GM18868 (cell line): ENCODE results near the gene SMLR1.
"Not testable (repeated sequence)": the region's sequence is repeated elsewhere in the genome, so short reads cannot be mapped to it uniquely, and the experiment has no call there.

ENCODE experiments used
- ATAC-seq: cut with Tn5 transposase; IDR thresholded peaks from one replicate; pipeline ENCODE4 v1.9.1; 2021; ENCODE audit warnings: mild to moderate bottlenecking, moderate library complexity; ENCODE audit not compliant: unreplicated experiment

The SMLR1 gene

GRCh38 chr6:130827247-130828149 lies at the start of gene SMLR1:
Gene SMLR1, plus strand, starts transcription at chr6:130827406. Its CDS starts 8 bp downstream, at chr6:130827414.
- ATAC-seq = no peak

DNA sequence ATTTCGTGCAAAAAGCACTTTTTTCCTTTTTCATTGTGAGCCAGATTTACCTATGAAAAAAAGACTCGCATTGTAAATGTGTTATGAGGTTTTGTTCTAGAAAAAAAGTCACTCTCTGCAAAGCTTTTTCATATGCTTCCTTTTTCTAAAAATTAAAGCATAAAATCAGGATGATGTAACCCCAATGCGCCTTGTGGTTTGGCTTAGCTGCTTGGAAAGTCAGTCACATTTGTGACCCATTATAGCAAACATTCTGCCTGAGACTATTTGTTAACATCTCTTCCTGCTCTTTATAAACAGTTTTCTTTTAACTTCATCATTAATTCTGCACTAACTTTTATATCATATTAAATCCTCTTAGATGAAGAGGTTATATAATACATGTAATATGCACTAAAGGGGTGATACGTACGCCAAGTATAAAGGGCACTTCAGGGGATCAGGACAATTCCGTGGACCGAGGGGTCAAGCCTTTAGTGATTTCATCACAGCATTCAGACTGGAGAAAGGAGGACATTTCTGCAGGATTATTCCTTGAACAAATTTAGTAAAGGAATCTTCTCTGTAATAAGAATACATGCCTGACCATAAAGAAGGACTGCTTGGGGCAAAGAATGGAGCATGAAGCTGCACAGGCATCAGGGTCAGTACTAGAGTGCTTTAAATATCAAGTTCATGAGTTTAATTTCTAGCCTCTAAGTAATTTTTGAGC lies 48.1 kb upstream of the SMLR1 start:
- no peak for ATAC-seq

DNA sequence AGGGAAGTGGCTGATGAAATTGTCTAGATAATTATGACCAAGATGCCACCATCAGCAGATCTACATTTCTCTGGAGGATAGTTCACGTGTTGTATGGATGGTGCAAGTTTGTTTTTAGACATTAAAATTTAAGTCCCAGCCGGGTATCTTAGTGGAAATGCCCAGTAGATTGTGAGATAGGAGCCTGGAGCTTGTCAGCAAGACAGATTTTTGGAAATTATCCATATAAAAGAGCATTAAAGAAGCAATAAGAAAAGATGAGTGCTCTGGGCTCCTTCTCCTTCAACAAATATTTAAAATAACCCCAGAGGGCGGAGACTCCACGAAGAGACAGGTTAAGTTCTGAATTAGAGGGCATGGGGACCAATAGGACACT lies 47.6 kb upstream of the SMLR1 start:
- ATAC-seq = no peak

GRCh38 chr6:130780122-130780521 lies 47.1 kb upstream of the SMLR1 start:
- no peak for ATAC-seq

- no peak for ATAC-seq
Measured at GRCh38 chr6:130781557-130781956, 45.6 kb upstream of the SMLR1 start.

DNA sequence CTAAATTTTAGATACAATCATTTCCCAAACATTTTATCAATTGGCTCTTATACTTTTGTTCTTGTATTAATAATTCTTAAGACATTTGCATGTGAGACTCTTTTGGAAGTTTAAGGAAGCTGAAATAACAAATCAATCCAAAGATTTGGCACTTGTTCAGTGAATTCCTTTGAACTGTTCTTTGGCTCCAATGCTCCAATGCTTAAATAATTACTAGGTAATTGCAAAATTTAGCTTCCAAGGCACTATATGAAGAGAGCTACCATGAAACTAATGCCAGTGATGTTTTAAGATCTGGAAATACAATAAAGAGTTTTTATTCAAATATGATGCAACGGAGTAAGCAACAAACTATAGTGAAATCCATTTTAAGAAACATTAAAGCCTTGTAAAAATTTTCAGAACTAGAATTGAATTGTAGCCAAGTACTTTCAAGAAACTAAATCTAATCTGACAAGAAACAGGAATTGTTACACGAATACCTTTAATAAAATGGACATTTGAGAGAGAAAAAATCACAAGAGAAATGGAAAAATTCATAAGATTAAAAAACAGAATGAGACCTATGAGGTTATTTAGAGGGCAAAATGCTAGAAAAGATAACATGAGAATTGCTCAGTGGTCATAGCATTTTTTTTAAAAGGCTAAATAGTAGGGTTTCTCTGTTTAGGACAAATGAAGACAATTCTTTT lies 43.6 kb upstream of the SMLR1 start:
- ATAC-seq = no peak

DNA sequence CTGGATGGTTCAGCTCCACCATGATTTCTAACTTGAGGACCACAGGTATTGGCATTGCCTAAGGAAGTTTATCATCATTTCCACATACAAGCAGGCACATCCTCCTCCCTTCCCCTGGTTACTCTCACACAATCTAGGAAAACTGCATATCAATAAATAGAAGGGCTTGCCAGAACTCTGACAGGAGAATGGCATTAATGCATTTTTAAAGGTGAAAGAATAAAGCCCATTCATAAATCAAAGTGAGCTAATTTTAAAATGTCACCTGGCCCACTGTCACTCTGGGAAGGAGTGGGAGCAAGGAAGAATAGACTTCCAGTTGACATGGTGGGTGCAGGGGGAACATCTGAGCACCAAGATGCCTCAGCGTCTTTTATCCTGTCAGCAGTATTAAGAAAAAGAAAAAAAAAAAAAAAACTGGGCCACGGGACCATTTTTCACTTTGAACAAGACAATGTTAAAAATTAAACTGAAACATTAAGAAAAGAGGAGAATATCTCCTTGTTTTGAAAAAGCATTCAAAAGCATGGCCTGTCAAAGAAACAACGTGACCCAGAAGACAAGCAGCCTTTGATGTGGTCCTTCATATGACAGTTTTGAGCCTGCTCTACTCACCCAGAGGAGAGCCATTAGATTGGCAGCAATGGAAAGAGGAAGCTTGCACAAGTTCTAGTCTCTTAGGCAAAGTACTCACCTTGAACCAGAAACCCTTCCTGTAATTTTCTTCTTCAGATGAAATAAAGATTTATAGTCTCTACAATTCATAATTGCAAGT lies 39.3 kb upstream of the SMLR1 start:
- ATAC-seq = no peak

GRCh38 chr6:130788954-130789353 lies 38.3 kb upstream of the SMLR1 start:
- no peak for ATAC-seq

DNA sequence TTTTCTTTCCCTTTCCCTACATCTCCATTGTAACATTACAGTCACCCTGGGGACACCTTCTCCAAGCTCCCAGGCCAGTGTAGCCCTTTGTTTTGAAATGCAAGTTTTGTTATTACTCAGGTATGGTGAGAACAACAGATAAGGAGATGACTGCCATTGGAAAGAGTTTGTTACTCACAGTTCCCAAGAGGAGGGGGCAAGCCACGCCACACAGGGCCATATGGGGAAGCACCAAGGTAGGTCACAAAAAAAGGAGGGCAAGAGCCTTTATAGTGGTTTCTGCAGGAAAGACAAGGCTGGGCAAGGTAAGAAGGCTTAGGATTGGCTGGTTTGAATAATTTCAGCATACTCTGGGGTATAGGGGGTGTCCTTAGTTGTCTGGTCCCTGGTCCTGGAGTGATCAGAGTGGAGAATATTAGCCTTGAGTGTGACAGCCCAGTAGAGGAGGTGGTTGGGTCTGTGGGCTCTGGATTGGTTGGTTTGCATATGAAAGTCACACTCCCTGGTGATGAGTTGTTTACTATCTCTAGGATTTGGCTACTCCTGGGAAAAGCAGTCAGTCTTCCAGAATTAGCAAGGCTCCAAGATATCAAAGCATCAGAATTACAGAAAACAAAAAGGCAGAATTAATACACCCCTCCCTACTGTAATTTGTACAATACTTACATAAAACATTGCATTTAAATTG lies 33.1 kb upstream of the SMLR1 start:
- ATAC-seq = no peak

DNA sequence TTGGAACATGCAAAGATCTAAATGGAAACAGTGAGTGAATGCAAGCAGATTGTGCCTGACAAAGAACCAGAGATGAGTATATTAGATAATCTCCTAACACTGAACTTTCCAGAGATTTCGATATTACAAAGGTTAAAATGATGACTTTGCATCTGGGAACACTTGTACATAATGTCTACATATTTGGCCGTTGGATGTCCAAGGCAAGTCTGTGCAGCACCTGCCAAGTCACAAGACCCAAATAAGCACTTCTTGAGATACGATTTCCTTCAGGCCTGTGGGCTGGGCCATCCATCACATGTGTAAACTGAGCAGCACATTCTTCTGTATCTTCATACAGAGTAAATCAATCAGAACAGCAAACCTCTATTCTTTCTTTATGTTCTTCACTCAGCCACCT lies 32.5 kb upstream of the SMLR1 start:
- no peak for ATAC-seq

GRCh38 chr6:130796313-130796905 lies 30.8 kb upstream of the SMLR1 start:
- no peak for ATAC-seq

DNA sequence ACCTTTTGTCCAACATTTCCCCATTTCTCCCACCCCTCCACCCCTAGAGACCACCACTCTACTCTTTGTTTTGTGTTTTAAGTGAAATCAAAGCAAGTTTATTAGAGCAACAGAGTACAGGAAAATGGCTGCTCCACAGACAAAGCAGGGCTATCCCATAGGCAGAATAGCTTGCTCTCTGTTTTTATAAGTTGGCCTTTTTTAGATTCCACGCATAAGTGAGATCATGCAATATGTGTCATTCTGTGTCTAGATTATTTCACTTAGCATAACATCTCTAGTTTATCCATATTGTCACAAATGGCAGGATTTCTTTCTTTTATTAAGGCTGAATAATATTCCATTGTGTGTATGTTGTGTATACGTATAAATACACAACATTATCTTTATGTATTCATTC lies 30.1 kb upstream of the SMLR1 start:
- ATAC-seq = no peak

GRCh38 chr6:130801368-130801767 lies 25.8 kb upstream of the SMLR1 start:
- not testable (repeated sequence) for ATAC-seq

GRCh38 chr6:130810307-130811030 lies 16.7 kb upstream of the SMLR1 start:
- ATAC-seq = no peak

DNA sequence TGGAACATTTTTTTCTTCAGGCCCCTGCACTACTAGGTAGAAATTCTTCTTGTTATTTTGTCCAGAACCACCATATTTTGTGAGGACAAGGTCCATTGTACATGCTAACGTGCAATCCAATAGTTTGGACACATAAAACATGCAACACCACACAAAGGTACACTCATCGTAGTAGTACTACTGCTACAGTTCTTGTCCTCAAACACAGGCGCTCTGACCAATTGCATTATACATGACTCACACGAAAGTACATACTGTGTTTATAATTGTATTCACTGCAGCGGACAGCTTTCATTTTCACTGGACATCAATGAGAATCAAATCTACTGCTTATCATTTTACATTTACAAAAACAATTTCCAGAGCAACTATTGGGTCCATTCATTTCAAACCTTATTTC lies 15.3 kb upstream of the SMLR1 start:
- no peak for ATAC-seq

GRCh38 chr6:130814506-130814905 lies 12.7 kb upstream of the SMLR1 start:
- ATAC-seq = no peak

DNA sequence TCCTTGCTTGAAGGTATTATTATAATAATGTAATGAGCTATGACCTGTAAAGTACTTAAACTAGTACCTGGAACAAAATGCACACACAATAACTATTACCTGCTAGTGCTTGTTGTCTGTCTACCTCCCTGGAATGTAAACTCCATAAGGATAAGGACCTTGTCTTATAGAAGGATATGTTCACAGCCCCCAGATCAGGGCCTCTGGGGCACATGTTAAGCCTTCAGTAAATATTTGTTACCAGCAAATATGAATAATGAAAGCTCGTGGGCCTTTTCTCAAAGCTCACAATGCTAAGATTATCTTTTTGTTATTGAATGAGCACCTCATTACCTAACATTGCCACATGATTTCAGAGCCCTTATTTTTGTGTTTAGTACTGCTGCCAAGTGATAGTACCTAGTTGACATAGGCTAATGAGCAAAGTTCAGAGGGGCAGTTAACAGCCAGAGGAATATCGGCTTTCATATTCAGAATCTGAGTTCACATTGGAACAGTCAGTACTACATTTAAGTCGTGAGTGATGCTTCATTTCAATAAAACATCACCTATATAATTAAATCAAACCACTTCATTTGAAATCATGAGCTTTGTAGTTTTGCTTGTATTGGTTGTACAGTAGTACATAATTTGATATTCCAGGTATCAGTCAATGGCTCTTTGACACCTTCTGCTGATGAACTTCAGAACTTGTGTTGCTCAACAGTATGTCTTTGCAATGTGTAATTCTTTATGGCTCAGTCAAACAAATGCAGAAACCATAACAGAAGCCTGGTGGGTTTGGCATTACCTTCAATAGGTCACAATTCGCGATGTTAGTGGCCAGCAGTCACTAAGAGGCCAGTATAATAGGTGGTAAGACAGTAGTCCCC lies 11.8 kb upstream of the SMLR1 start:
- ATAC-seq = no peak

DNA sequence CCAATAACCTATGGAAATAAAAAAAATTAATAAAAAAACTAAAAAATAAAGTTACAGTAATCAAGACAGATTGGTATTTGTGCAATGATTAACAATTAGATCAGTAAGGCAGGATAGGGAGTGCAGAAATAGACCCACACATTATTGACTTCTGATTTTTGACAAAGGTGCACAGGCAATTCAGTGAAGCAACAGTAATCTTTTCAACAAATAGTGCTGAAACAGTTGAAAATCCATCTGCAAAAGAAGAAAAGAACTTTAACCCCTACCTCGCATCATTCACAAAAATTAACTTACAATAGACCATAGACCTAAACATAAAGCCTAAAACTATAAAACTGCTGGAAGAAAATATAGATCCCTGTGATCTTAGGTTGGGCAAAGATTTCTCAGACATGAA lies 4.5 kb upstream of the SMLR1 start:
- no peak for ATAC-seq
